HG03280 (cell line): Measurements from ENCODE around the gene SLC39A9.
A peak's percentile ranks its signal among the peaks of the same experiment; 100 is the strongest.

Source experiments
- ATAC-seq: cut with Tn5 transposase; IDR thresholded peaks from one replicate; pipeline ENCODE4 v1.9.1; 2021; ENCODE audit warnings: mild to moderate bottlenecking, moderate library complexity; ENCODE audit not compliant: unreplicated experiment

The SLC39A9 gene

DNA sequence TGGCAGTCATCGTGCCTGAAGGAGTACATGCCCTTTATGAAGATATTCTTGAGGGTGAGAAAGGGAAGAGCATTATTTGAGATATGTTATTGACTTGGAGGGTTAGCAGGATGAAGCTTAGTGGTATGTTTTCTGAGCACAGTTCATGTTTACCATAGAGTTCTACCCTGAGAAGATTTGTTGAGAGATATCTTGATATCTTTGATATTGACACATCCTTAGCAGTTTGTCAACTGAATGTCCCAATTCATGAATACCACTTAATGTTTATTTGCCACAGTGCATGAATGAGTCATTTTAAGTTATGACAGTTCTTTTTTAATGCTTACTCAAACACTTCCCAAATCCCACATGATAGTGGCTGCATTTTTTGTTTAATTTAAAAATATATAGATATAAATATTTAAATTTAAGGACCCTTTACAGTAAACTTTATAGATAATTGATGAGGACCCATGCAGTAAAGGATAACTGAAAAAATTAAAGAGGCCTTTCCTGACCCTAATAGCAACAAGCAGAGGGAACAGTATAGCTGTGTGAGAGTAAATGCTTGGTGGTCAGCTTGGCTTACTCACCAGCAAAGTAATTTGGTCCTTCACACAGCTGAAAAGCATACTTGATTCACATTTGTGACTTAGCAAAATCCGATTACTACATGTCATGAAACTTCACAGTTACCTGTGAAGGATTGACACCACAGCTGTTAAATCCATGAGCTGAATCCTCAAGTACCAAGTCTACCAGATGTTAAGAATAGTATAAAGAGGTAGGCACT is 25.8 kb downstream of the SLC39A9 start:
- no peak for ATAC-seq

GRCh38 chr14:69427596-69427995 is 29.1 kb downstream of the SLC39A9 start:
- no peak for ATAC-seq

GRCh38 chr14:69428289-69428998 is 30.0 kb downstream of the SLC39A9 start:
- ATAC-seq, result no peak

DNA sequence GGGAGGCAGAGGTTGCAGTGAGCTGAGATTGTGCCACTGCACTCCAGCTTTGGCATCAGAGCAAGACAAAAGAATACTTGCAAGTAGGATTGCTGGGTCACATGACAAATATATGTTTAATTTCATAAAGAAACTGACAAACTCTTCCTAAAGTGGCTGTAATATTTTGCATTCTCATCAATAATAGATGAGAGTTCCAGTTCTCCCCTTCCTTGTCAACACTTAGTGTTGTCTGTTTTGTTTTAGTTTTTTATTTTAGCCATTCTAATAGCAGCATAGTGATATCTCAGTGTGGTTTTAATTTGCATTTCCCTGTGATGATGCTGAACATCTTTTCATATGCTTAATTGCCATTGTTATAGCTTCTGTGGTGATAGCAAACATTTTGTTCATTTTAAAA is 31.2 kb downstream of the SLC39A9 start:
- no peak for ATAC-seq

DNA sequence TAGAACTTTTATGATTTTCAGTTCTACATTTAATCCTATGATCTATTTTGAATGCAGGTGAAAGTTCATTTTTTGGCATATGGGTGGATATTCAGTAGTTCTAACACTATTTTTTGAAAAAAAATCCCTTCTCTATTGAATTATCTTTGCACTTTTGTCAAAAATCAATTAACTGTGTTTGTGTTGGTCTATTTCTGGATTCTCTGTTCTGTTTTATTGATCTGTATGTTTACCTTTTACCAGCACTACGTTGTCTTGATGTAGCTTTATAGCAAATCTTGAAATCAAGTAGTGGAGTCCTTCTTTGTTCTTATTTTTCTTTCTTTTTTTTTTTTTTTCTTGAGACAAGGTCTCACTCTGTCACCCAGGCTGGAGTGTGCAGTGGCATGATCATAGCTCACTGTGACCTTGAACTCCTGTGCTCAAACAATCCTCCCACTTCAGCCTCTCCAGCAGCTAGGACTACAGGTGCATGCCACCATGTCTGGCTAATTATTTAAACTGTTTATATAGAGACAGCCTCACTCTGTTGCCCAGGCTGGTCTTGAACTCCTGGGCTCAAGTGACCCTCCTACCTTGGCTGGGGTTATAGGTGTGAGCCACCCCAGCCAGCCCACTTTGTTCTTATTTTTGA is 31.9 kb downstream of the SLC39A9 start:
- no peak for ATAC-seq

- ATAC-seq, result no peak
Observed at GRCh38 chr14:69432364-69432763, 33.9 kb downstream of the SLC39A9 start.

GRCh38 chr14:69439521-69440270 is 41.2 kb downstream of the SLC39A9 start:
- ATAC-seq, result no peak

- ATAC-seq, result peak; percentile 63
Observed at GRCh38 chr14:69441948-69442347, 43.5 kb downstream of the SLC39A9 start.

DNA sequence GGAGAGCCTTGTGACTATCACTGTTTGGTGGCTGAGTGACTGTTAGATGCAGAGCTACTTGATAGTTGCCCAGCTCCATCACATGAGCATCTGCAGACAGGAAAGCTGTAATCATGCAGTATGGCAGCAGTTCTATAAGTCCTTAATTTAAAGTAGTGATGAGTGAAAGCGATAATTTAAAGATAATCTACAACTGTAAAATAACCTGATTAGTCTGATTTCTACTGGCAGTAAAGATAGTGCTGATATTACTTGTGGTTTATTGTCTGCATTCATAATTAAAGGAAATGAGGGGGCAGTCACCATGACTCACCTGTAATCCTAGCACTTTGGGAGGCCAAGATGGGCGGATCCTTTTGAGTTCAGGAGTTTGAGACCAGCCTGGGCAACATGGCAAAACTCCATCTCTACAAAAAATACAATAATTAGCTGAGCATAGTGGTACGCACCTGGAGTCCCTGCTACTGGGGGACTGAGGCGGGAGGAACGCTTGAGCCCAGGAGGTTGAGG is 44.9 kb downstream of the SLC39A9 start:
- no peak for ATAC-seq

- ATAC-seq, result no peak
Observed at GRCh38 chr14:69449216-69449615, 50.7 kb downstream of the SLC39A9 start.

DNA sequence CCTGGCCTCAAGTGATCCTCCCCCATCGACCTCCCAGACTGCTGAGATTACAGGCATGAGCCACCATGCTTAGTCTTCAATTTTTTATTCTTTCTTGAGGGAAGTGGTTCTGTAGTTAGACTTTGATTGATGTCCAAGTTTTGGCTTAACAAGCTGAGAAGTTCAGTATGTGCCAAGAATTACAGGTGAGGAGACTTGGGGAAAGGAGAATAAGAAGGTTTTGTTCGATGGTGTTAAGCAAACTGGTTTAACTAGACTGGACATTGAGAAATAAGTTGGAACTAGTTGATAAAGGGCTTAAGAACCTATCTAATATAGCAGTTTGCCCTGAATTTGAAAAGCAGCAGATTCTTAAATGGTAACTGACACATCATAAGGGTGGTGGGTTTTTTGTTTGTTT is 53.4 kb downstream of the SLC39A9 start:
- ATAC-seq, result no peak

GRCh38 chr14:69458350-69458749 is 59.9 kb downstream of the SLC39A9 start:
- ATAC-seq, result no peak

DNA sequence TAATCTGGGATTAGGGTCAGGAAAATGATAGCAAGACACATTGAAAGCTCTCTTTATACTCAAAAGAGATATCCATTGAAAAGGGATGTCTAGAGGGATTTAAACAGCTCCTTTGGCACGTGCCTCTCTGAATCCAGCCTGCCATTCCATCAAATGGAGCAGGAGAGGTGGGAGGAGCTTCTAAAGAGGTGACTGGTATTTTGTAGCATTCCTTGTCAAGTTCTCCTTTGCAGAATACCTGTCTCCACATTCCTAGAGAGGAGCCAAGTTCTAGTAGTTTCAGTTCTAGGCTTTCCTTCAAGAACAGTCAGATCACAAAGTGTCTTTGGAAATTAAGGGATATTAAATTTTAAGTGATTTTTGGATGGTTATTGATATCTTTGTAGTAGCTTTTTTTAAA is 60.6 kb downstream of the SLC39A9 start:
- ATAC-seq, result no peak

DNA sequence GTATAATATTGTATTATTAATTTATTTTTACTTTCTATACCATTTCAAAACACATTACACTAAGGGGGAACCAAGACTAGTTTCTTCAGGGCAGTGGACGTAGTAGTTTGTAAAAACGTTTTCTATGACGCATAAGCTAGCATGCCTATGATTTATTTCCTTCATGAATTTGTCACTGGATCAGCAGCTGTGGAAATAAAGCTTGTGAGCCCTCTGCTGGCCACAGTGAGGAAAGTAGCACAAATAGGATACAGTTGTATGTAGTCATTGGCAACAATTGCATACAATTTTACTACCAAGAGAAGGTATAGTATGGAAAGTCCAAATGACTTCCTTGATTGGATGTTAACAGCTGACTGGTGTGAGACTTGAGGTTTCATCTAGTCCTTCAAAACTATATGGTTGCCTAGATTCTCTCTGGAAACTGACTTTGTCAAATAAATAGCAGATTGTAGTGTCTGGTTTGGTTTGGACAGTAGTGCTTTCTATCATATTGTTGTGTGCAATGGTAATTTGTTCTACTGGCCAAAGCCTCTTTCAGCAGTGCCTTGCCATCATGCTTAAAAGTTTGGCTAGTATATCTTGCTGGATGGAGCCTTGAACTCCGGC is 61.7 kb downstream of the SLC39A9 start:
- peak; percentile 51 for ATAC-seq

DNA sequence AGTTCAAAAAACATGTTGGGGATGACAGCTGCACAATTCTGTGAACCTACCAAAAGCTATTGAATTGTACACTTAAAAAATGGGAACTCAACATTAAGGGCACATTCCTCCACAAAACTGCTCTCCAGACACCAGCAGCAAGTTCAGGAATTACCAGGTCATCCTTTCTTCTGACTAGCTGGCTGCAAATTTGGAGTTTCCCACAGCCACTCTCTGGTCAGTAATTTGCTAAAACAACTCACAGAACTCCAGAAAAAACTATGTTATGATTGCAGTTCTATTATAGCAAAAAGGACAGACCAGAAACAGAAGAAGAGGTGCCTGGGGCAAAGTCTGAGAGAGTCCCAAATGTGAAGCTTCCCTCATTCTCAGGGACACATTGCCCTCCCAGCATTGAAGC is 65.9 kb downstream of the SLC39A9 start:
- no peak for ATAC-seq

- no peak for ATAC-seq
Observed at GRCh38 chr14:69464829-69465228, 66.3 kb downstream of the SLC39A9 start.

GRCh38 chr14:69468949-69469348 is 70.5 kb downstream of the SLC39A9 start:
- no peak for ATAC-seq

- no peak for ATAC-seq
Observed at GRCh38 chr14:69471436-69471835, 72.9 kb downstream of the SLC39A9 start.

DNA sequence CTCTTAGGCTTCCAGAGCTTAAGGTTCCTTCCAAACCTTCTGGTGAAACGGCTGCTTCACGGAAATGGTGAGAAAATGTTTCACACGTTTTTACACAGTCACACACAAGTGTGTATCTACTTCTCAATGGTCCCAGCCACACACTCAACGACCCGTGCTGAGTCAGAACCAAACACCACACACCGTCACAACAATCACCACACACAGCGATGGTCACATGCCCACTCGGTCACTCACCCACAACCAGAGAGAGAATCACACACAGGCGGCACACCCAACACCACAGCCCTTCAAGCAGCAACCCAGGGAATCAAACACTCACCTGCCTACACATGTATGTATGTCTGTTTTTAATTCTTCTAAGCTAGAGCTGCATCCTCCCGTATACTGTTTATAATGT is 73.4 kb downstream of the SLC39A9 start:
- ATAC-seq, result no peak

- ATAC-seq, result no peak
Observed at GRCh38 chr14:69473260-69473659, 74.8 kb downstream of the SLC39A9 start.

- no peak for ATAC-seq
Observed at GRCh38 chr14:69473946-69474345, 75.5 kb downstream of the SLC39A9 start.
